Right renal pelvis (tissue), 4 donors: ENCODE data around the gene PXT1. TPM values are rescaled to one million over a fixed set of nuclear protein-coding genes. Genes with fewer than 3 reads are reported as not detected.
A peak's percentile ranks its signal among the peaks of the same experiment; 100 is the strongest.

Experiments used
- DNase-seq, 4 donors: peaks; one replicate each; pipeline ENCODE4 v3.0.0-alpha.2; 2013; ENCODE audit warnings: low read depth in 4 of 4, low spot score in 3 of 4, missing footprints in 1 of 4
- polyA plus RNA-seq, 4 donors: library from polyadenylated mRNA; unstranded; fragments of 120-200 nt; gene quantifications; one replicate each; pipeline ENCODE4 v1.2.1, GENCODE V29; 2013; ENCODE audit not compliant: insufficient read length in 4 of 4

PXT1 gene
- polyA plus RNA-seq, 4 donors, result 0.05 to 0.11 TPM; not detected in 2

GRCh38 chr6:36350681-36351571 lies 91.7 kb downstream of the PXT1 start:
- no peak for DNase-seq

DNA sequence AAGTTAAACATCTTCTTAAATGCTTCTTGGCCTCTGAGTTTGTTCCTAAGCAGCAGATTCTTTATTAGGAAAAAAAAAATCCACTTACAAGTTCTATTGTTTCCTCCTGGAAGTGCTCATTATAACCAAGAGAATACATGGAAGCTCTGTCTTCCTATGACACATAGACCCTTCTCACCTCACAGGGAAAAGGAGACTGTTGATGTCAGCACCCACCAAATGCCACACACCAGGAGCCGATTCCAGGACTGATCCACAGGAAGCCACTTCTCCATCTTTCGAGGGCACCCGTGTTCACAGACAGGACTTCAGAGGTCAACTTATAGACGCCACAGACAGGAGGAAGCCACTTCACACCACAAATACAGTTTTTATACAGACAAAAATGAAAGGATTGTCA lies 92.6 kb downstream of the PXT1 start:
- no peak for DNase-seq

DNA sequence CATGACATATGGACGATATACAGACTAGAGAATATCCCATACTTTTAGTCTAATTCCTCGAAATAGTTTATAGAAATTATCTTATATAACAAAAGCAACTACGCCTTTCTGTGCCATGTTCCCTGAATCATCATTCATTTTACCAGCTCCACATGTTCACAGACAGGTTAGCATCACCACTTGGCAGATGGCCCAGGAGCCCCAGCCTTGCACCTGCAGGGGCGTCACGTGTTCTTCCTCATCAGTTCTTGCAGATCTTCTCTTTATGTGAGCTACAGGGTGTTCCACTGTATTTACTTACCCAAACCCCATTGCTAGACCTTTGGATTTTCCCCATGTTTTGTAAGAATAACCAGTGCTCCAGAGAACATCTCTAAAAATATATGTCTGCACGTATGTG lies 93.4 kb downstream of the PXT1 start:
- DNase-seq, result no peak

DNA sequence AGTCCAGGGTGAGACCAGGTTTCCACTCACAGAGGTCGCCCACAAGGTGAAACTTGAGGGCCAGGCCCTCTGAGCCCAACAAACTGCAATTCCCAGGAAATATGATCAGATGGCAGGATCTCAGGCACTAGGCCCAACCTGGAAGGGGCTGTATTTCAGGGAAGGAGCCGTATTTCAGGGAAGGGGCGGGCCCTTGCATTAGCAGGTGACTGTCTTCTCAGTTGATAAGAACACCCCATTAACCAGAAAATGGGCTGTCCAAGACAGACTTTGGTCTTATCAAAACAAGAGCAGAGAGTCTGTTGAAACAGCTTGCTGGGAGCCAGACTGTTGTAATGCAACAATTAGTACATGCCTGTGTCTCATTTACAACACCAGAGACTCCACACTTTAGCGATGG lies 95.0 kb downstream of the PXT1 start:
- no peak for DNase-seq

DNA sequence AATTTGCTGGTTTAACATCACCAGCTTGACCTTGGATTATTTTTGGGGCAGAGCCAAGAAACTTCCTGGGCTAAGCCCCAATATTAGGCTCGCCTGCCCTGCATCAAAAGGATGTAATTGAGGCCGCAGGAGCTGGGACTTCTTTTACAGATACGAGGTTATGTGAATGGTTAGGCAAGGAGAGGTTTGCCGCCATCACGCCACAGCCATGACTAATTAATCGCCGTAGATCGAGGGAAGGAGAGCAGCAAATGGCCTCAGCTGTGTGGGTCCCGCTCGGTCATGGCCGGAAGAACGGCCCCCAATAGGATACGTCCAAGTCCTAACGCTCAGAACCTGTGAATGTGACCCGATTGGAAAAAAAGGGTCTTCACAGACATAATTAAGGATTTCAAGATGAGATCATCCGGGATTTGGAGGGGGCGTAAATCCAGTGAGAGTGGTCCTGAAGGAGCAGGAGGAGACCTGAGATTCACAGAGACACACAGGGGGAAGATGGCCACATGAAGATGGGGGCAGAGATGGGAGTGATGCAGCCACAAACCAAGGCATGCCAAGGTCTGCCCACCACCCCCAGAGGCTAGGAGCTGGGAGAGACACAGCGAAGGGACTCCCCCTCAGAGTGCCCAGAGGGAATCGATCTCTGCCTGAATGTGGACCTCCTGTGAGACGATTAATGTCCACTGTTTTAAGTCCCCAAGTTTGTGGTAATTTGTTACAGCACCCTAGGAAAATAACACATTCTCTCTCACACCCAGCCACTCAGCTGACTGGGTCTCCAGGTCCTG lies 96.0 kb downstream of the PXT1 start:
- no peak for DNase-seq

DNA sequence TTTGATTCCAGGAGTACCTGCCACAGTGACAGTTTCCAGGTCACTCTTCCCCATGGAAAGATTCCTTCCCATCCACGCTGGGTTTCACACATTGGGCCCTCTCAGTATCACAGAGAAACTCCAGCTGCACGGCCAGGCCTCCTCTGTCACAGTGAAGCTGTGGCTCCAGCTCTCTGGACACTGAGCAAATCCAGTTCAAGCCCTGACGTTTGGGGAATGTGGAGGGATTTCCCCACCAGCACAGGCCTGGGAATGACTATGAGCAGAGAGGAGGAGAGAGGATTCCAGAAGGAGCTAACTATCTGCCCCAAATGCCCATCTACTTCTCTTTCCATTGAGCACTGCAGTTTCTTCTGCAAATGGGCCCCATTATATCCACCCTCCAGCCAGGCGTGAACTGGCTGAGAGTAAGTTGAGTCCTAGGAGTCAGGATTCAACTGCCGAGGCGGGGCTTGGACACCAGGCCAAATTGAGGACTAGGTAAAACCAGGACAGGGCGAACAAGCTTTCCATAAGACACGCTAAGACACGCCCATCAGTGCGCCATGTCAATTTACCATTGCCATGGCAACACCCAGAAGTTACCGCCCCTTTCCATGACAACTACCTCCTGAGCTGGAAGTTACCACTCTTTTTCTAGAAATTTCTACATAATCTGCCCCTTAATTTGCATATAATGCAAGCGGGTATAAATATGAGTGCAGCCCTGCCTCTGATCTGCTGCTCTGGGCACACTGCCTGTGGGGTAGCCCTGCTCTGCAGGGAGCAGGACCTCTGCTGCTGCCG lies 96.8 kb downstream of the PXT1 start:
- no peak for DNase-seq

- no peak for DNase-seq
These were observed 99.5 kb downstream of the PXT1 start for GRCh38 chr6:36343109-36343680.

GRCh38 chr6:36340618-36341454 lies 101.8 kb downstream of the PXT1 start:
- peak in 1 of 4 donors; percentile 54 for DNase-seq

Other genes starting within 250 kb of the PXT1 start
- 10 to 100 TPM; 45.1 to 55.7 (median 52.9) TPM for gene BRPF3, start 246.1 kb downstream of the PXT1 start, polyA plus RNA-seq
- 1 to 10 TPM; 2.2 to 2.8 (median 2.6) TPM for gene PNPLA1, start 172.8 kb downstream of the PXT1 start, polyA plus RNA-seq
- under 1 TPM; 0.07 to 0.33 (median 0.22) TPM for gene BNIP5, start 106.0 kb downstream of the PXT1 start, polyA plus RNA-seq
- under 1 TPM in 3 of 4 donors, not detected in 1; 0.10 to 0.16 (median 0.11) TPM for gene ETV7, start 55.2 kb downstream of the PXT1 start, polyA plus RNA-seq
- gene KCTD20, start 146 bp upstream of the PXT1 start, polyA plus RNA-seq, result 10 to 100 TPM; 49.4 to 54.5 (median 51.9) TPM
- 10 to 100 TPM; 48.1 to 63.5 (median 50.9) TPM for gene STK38, start 104.6 kb upstream of the PXT1 start, polyA plus RNA-seq
- gene SRSF3, start 151.5 kb upstream of the PXT1 start, polyA plus RNA-seq, result 100 to 1,000 TPM; 583 to 634 (median 599) TPM
- 10 to 100 TPM in 2 of 4 donors, 1 to 10 TPM in 2; 9.1 to 17.5 (median 12.3) TPM for gene CDKN1A, start 235.9 kb upstream of the PXT1 start, polyA plus RNA-seq